DND-41 (cell line): ENCODE data around the gene NFATC2IP.

ENCODE experiments used
- ATAC-seq: fragments of 200-7000 bp; cut with Tn5 transposase; 3 replicates; pipeline ENCODE4 v1.9.1; 2021; ENCODE audit warnings: low read depth; ENCODE audit not compliant: insufficient read depth
- DNase-seq: peaks from one replicate; pipeline ENCODE4 v3.0.0-alpha.2; 2020
- H2AFZ ChIP-seq: 2 replicates; pipeline ENCODE4 v1.6.0; 2012; ENCODE audit warnings: low read depth, low read length
- H3K27ac ChIP-seq: 2 replicates; pipeline ENCODE4 v1.5.1; 2012; ENCODE audit warnings: low read length, inconsistent platforms
- H3K27me3 ChIP-seq: fragments of 200-600 bp; sonication (generic); 2 replicates; pipeline ENCODE4 v1.6.0; 2012; ENCODE audit warnings: low read length, mild to moderate bottlenecking, inconsistent platforms; ENCODE audit not compliant: insufficient read depth, poor library complexity
- H3K36me3 ChIP-seq: 2 replicates; pipeline ENCODE4 v1.5.1; 2012; ENCODE audit warnings: low read length, inconsistent platforms; ENCODE audit not compliant: insufficient read depth
- H3K4me1 ChIP-seq: 2 replicates; pipeline ENCODE4 v1.5.1; 2012; ENCODE audit warnings: mild to moderate bottlenecking, low read length; ENCODE audit not compliant: insufficient read depth
- H3K4me2 ChIP-seq: 2 replicates; pipeline ENCODE4 v1.6.0; 2012; ENCODE audit warnings: mild to moderate bottlenecking, moderate library complexity, low read length, inconsistent platforms; ENCODE audit not compliant: insufficient read depth
- H3K4me3 ChIP-seq, 2 experiments: fragments of 200-600 bp in 1 of 2; shearing (Covaris generic) in 1 of 2; 2 replicates each; pipeline ENCODE4 v1.5.1; 2012 to 2016; ENCODE audit warnings: inconsistent platforms in 2 of 2, low read length in 2 of 2, mild to moderate bottlenecking in 2 of 2, low read depth in 1 of 2, moderate library complexity in 1 of 2
- H3K79me2 ChIP-seq: 2 replicates; pipeline ENCODE4 v1.6.0; 2012; ENCODE audit warnings: low read length, inconsistent platforms; ENCODE audit not compliant: insufficient read depth
- H3K9ac ChIP-seq: 2 replicates; pipeline ENCODE4 v1.6.0; 2012; ENCODE audit warnings: low read depth, mild to moderate bottlenecking, inconsistent platforms, low read length, moderate library complexity
- H3K9me3 ChIP-seq: 2 replicates; pipeline ENCODE4 v1.5.1; 2012; ENCODE audit warnings: low read length, moderate library complexity, mild to moderate bottlenecking, inconsistent platforms; ENCODE audit not compliant: insufficient read depth, severe bottlenecking
- H4K20me1 ChIP-seq: 2 replicates; pipeline ENCODE4 v1.6.0; 2012; ENCODE audit warnings: low read length; ENCODE audit not compliant: insufficient read depth
- CTCF ChIP-seq: IDR thresholded peaks from 2 replicates; pipeline ENCODE4 v1.5.1; 2012; ENCODE audit warnings: borderline replicate concordance, low read length, moderate library complexity, mild to moderate bottlenecking; ENCODE audit not compliant: poor library complexity, severe bottlenecking; ENCODE audit errors: extremely low read depth
- EZH2 ChIP-seq: IDR thresholded peaks from 3 replicates; pipeline ENCODE4 v1.6.1; 2012; ENCODE audit warnings: borderline replicate concordance, low read depth, mild to moderate bottlenecking, moderate library complexity, low read length, inconsistent platforms; ENCODE audit not compliant: severe bottlenecking

The NFATC2IP gene

DNA sequence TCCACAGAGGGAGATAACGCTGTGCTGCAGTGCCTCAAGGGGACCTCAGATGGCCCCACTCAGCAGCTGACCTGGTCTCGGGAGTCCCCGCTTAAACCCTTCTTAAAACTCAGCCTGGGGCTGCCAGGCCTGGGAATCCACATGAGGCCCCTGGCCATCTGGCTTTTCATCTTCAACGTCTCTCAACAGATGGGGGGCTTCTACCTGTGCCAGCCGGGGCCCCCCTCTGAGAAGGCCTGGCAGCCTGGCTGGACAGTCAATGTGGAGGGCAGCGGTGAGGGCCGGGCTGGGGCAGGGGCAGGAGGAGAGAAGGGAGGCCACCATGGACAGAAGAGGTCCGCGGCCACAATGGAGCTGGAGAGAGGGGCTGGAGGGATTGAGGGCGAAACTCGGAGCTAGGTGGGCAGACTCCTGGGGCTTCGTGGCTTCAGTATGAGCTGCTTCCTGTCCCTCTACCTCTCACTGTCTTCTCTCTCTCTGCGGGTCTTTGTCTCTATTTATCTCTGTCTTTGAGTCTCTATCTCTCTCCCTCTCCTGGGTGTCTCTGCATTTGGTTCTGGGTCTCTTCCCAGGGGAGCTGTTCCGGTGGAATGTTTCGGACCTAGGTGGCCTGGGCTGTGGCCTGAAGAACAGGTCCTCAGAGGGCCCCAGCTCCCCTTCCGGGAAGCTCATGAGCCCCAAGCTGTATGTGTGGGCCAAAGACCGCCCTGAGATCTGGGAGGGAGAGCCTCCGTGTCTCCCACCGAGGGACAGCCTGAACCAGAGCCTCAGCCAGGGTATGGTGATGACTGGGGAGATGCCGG, 18.2 kb upstream of the NFATC2IP start:
- ATAC-seq (no peak), DNase-seq (no peak)
- H3K9me3 ChIP-seq = no peaks in the 10 kb centered on the region
- H3K4me1 ChIP-seq = peaks cover 36% of the 10 kb centered on the region
- no peaks in the 10 kb centered on the region for H4K20me1 ChIP-seq
- TF ChIP-seq CTCF (no peak), EZH2 (no peak)
- H3K4me3 ChIP-seq = no peak overlapping the region
- peak overlapping the region; percentile 34 for H3K9ac ChIP-seq
- no peaks in the 10 kb centered on the region for H3K27me3 ChIP-seq
- no peaks in the 10 kb centered on the region for H3K36me3 ChIP-seq
- peak overlapping the region; percentile 39; the same call in 1 of the 2 replicates for H2AFZ ChIP-seq
- H3K79me2 ChIP-seq = no peaks in the 10 kb centered on the region
- no peak overlapping the region for H3K4me2 ChIP-seq
- peak overlapping the region; percentile 94 for H3K27ac ChIP-seq

DNA sequence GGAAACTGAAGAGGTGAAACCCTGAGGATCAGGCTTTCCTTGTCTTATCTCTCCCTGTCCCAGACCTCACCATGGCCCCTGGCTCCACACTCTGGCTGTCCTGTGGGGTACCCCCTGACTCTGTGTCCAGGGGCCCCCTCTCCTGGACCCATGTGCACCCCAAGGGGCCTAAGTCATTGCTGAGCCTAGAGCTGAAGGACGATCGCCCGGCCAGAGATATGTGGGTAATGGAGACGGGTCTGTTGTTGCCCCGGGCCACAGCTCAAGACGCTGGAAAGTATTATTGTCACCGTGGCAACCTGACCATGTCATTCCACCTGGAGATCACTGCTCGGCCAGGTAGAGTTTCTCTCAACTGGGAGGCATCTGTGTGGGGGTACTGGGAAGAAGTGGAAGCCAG, 17.6 kb upstream of the NFATC2IP start:
- DNase-seq (no peak), ATAC-seq (no peak)
- Histone ChIP-seq H2AFZ (peak overlapping the region; percentile 39; the same call in 1 of the 2 replicates), H3K9ac (no peak overlapping the region), H3K9me3 (no peaks in the 10 kb centered on the region), H4K20me1 (no peaks in the 10 kb centered on the region), H3K4me1 (peaks cover 36% of the 10 kb centered on the region), H3K4me3 (no peak overlapping the region), H3K27ac (peak overlapping the region; percentile 94), H3K79me2 (no peaks in the 10 kb centered on the region), H3K4me2 (no peak overlapping the region), H3K27me3 (no peaks in the 10 kb centered on the region), H3K36me3 (no peaks in the 10 kb centered on the region)
- TF ChIP-seq EZH2 (no peak), CTCF (no peak)

DNA sequence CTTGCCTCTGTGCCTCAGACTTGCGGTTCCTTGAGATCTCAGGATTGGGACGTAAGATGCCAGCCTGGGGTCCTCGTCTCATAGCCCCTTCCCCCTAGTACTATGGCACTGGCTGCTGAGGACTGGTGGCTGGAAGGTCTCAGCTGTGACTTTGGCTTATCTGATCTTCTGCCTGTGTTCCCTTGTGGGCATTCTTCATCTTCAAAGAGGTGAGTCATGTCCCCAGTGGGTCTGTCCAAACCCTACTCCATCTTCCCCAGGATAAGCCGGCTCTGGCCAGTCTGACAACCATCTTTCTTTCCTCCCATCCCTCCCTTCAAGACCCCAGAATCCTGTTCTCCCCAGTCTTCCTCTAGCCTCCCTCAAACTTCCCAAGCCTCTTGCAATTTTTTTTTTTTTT, 15.4 kb upstream of the NFATC2IP start:
- Histone ChIP-seq H3K4me1 (peaks cover 31% of the 10 kb centered on the region), H3K27ac (no peak overlapping the region), H3K9me3 (no peaks in the 10 kb centered on the region), H3K36me3 (no peaks in the 10 kb centered on the region), H3K4me2 (no peak overlapping the region), H4K20me1 (no peaks in the 10 kb centered on the region), H3K79me2 (no peaks in the 10 kb centered on the region), H3K4me3 (no peak overlapping the region), H3K27me3 (no peaks in the 10 kb centered on the region), H3K9ac (no peak overlapping the region), H2AFZ (no peak overlapping the region)
- DNase-seq (no peak), ATAC-seq (no peak)
- TF ChIP-seq CTCF (no peak), EZH2 (no peak)
